ENCODE results near the gene FAM124B. TPM values are rescaled to one million over a fixed set of nuclear protein-coding genes. Genes with fewer than 3 reads are reported as not detected.

Gene FAM124B
- polyA plus RNA-seq, 3 donors: 1.8 to 2.1 (median 2.0) TPM

GRCh38 chr2:224369028-224369632, 32.8 kb downstream of the FAM124B start:
- H2AFZ ChIP-seq (ENCODE audit: insufficient read depth, low read depth, low read length, poor library complexity, severe bottlenecking): peak overlapping the region; percentile 26
- Mint-ChIP-seq H3K4me3 (no peak overlapping the region), H3K4me1 (peaks cover 12% of the 10 kb centered on the region), H3K36me3 (no peaks in the 10 kb centered on the region), H3K27ac (no peak overlapping the region), H3K9me3 (peaks cover 0 to 4% (median 2%) of the 10 kb centered on the region in 7 donors), H3K27me3 (ENCODE audit: low read depth in 3 of 3) (no peaks in the 10 kb centered on the region)
- no peak overlapping the region for H3K4me2 ChIP-seq (replicated peaks; ENCODE audit: extremely low read depth, low read length, poor library complexity, severe bottlenecking)
- intact Hi-C loops (cut with micrococcal nuclease): loop anchor here in 1 of 2 donors (5.0 kb wide), 1 partner anchor 73 kb away; no protein-coding TSS in a partner anchor
- H3K27me3 ChIP-seq (ENCODE audit: control insufficient read depth in 2 of 2, insufficient read depth in 2 of 2, low read length in 2 of 2): no peaks in the 10 kb centered on the region
- no peak overlapping the region for H3K4me3 ChIP-seq (replicated peaks in 1 of 3; ENCODE audit: low read depth in 2 of 3, low read length in 3 of 3)
- no peaks in the 10 kb centered on the region for H4K20me1 ChIP-seq (ENCODE audit: insufficient read depth, low read length)
- H3K27ac ChIP-seq (ENCODE audit: low read depth in 1 of 2, low read length in 2 of 2): no peak overlapping the region
- TF ChIP-seq CTCF (IDR thresholded peaks at IDR 0.05): peak; percentile 90
- H3K36me3 ChIP-seq (replicated peaks in 1 of 2; ENCODE audit: control insufficient read depth in 1 of 2, insufficient read depth in 2 of 2, low read length in 2 of 2): no peaks in the 10 kb centered on the region
- 81% methylated on average over 5 of the region's 7 CpGs for WGBS (ENCODE audit: insufficient coverage)
- peaks cover 0 to 4% of the 10 kb centered on the region in 2 donors for H3K4me1 ChIP-seq (ENCODE audit: control insufficient read depth in 1 of 2, insufficient read depth in 2 of 2, low read length in 2 of 2)
- no peak overlapping the region for H3K9ac ChIP-seq (ENCODE audit: insufficient read depth, low read length, poor library complexity, severe bottlenecking)
- no peaks in the 10 kb centered on the region for H3K9me3 ChIP-seq (replicated peaks in 1 of 2; ENCODE audit: control insufficient read depth in 1 of 2, insufficient read depth in 1 of 2, low read length in 2 of 2)
- H3K79me2 ChIP-seq (ENCODE audit: insufficient read depth, low read length): no peaks in the 10 kb centered on the region
- DNase-seq: peak; percentile 15 to 46 (median 32)

GRCh38 chr2:224366267-224366844, 35.6 kb downstream of the FAM124B start:
- intact Hi-C loops (cut with micrococcal nuclease): loop anchor here in 1 of 2 donors (5.0 kb wide), 1 partner anchor 76 kb away; no protein-coding TSS in a partner anchor
- Histone ChIP-seq H2AFZ (ENCODE audit: insufficient read depth, low read depth, low read length, poor library complexity, severe bottlenecking) (no peak overlapping the region), H3K4me3 (replicated peaks in 1 of 3; ENCODE audit: low read depth in 2 of 3, low read length in 3 of 3) (no peak overlapping the region), H3K4me1 (ENCODE audit: control insufficient read depth in 1 of 2, insufficient read depth in 2 of 2, low read length in 2 of 2) (no peaks in the 10 kb centered on the region), H3K4me2 (replicated peaks; ENCODE audit: extremely low read depth, low read length, poor library complexity, severe bottlenecking) (no peak overlapping the region), H3K9me3 (replicated peaks in 1 of 2; ENCODE audit: control insufficient read depth in 1 of 2, insufficient read depth in 1 of 2, low read length in 2 of 2) (no peaks in the 10 kb centered on the region), H3K27ac (ENCODE audit: low read depth in 1 of 2, low read length in 2 of 2) (no peak overlapping the region), H3K79me2 (ENCODE audit: insufficient read depth, low read length) (no peaks in the 10 kb centered on the region), H3K9ac (ENCODE audit: insufficient read depth, low read length, poor library complexity, severe bottlenecking) (no peak overlapping the region), H3K27me3 (ENCODE audit: control insufficient read depth in 2 of 2, insufficient read depth in 2 of 2, low read length in 2 of 2) (no peaks in the 10 kb centered on the region), H3K36me3 (replicated peaks in 1 of 2; ENCODE audit: control insufficient read depth in 1 of 2, insufficient read depth in 2 of 2, low read length in 2 of 2) (no peaks in the 10 kb centered on the region), H4K20me1 (ENCODE audit: insufficient read depth, low read length) (no peaks in the 10 kb centered on the region)
- Mint-ChIP-seq H3K4me1 (peaks cover 7% of the 10 kb centered on the region), H3K9me3 (peaks cover 0 to 7% (median 4%) of the 10 kb centered on the region in 7 donors), H3K36me3 (no peaks in the 10 kb centered on the region), H3K27ac (no peak overlapping the region), H3K27me3 (ENCODE audit: low read depth in 3 of 3) (no peaks in the 10 kb centered on the region), H3K4me3 (no peak overlapping the region)
- 100% methylated on average over 1 of the region's 3 CpGs for WGBS (ENCODE audit: insufficient coverage)
- TF ChIP-seq CTCF (IDR thresholded peaks at IDR 0.05): no peak
- no peak for DNase-seq
